Measurements from ENCODE around the gene UBAC1.

GRCh38 chr9:135961811-135962695, 880 bp upstream of the UBAC1 start:
- TF ChIP-seq CTCF (IDR thresholded peaks at IDR 0.05 in 4 of 5, conservative IDR thresholded peaks at IDR 0.05 in 1 of 5) (no peak), POLR2A (IDR thresholded peaks at IDR 0.05) (no peak)

Data from gastrocnemius medialis (tissue), 4 donors.